ENCODE measurements around the gene TRAF4. TPM values are rescaled to one million over a fixed set of nuclear protein-coding genes. Genes with fewer than 3 reads are reported as not detected.

The TRAF4 gene
- total and polyA plus RNA-seq, 2 donors (not counting 3 experiments of a cell fraction or from before 2014, with no cell fraction given): 79.5 to 83.9 TPM

- dilution Hi-C loops (cut with MboI; ENCODE audit: extremely low pct_ligation_motif_present, low sequenced_read_pairs) (no loop called here), intact Hi-C loops (cut with micrococcal nuclease) (no loop called here)
- no peaks in the 10 kb centered on the region for H4K20me1 ChIP-seq (replicated peaks; ENCODE audit: control insufficient read depth, extremely low read depth, insufficient read depth, low read length)
- ChIA-PET CTCF (interaction anchor here (2.0 to 16.6 kb wide), 3 partner anchors 16 to 208 kb away, joined by 9 to 602 read pairs (median 15); partner anchors contain the start of genes NEK8 and TLCD1), POLR2A (interaction anchor here (0.6 to 6.3 kb wide), 5 partner anchors 16 to 101 kb away, joined by 3 to 45 read pairs (median 7); partner anchors contain the start of genes NEK8, RPL23A and TLCD1)
- H3K79me2 ChIP-seq (ENCODE audit: control insufficient read depth, insufficient read depth, low read length): peaks cover 31% of the 10 kb centered on the region
- no peaks in the 10 kb centered on the region for H3K27me3 ChIP-seq (ENCODE audit: control insufficient read depth in 2 of 2, insufficient read depth in 2 of 2, low read length in 2 of 2)
- no peaks in the 10 kb centered on the region for H3K9me1 ChIP-seq (replicated peaks; ENCODE audit: control insufficient read depth, extremely low read depth, insufficient read depth, low read length)
- H3K4me2 ChIP-seq (ENCODE audit: insufficient read depth, low read length): peak overlapping the region; percentile 84
- TF ChIP-seq, protein P1, sequence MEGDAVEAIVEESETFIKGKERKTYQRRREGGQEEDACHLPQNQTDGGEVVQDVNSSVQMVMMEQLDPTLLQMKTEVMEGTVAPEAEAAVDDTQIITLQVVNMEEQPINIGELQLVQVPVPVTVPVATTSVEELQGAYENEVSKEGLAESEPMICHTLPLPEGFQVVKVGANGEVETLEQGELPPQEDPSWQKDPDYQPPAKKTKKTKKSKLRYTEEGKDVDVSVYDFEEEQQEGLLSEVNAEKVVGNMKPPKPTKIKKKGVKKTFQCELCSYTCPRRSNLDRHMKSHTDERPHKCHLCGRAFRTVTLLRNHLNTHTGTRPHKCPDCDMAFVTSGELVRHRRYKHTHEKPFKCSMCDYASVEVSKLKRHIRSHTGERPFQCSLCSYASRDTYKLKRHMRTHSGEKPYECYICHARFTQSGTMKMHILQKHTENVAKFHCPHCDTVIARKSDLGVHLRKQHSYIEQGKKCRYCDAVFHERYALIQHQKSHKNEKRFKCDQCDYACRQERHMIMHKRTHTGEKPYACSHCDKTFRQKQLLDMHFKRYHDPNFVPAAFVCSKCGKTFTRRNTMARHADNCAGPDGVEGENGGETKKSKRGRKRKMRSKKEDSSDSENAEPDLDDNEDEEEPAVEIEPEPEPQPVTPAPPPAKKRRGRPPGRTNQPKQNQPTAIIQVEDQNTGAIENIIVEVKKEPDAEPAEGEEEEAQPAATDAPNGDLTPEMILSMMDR (IDR thresholded peaks at IDR 0.05; ENCODE audit: extremely low read depth in 1 of 2, insufficient read depth in 1 of 2, low read depth in 1 of 2, low read length in 2 of 2): no peak
- TF ChIP-seq POLR2A (IDR thresholded peaks at IDR 0.05; ENCODE audit: low read depth, low read length) (peak; percentile 64), POLR2AphosphoS5 (IDR thresholded peaks at IDR 0.05; ENCODE audit: insufficient read depth, low read depth, low read length) (peak; percentile 42)
- peak overlapping the region; percentile 86 for H3K27ac ChIP-seq (ENCODE audit: insufficient read depth, low read depth, low read length)
- peak overlapping the region; percentile 1 for H2AFZ ChIP-seq (ENCODE audit: low read depth, low read length)
- H3K4me1 ChIP-seq (ENCODE audit: control insufficient read depth, extremely low read depth, insufficient read depth, low read length): peaks cover 28% of the 10 kb centered on the region
- FAIRE-seq: peak; percentile 90
- H3K9me3 ChIP-seq (replicated peaks; ENCODE audit: control insufficient read depth, insufficient read depth, low read length): no peaks in the 10 kb centered on the region
- H3K9ac ChIP-seq (replicated peaks; ENCODE audit: extremely low read depth, insufficient read depth, low read length): peak overlapping the region; percentile 91
- peak overlapping the region; percentile 77 to 94 (median 86) for H3K4me3 ChIP-seq (replicated peaks in 1 of 3; ENCODE audit: insufficient read depth in 1 of 3, low read depth in 1 of 3, low read length in 3 of 3)
- BruUV-seq (replicated peaks): no TSS peak
- peaks cover 4 to 20% of the 10 kb centered on the region in 2 experiments for H3K36me3 ChIP-seq (ENCODE audit: control insufficient read depth in 2 of 2, extremely low read depth in 1 of 2, insufficient read depth in 2 of 2, low read length in 2 of 2)
- peak; percentile 72 for DNase-seq (ENCODE audit: low read depth, low spot score)
Measured at GRCh38 chr17:28744972-28745785, 1.4 kb downstream of the TRAF4 start.

Data from endothelial cell of umbilical vein (primary cell).